Neural progenitor cell (in vitro differentiated cells): ENCODE data around the gene EME1.

ENCODE experiments used
- EZH2phosphoT487 ChIP-seq: fragments of 200-600 bp; sonication (generic); IDR thresholded peaks from 2 replicates; pipeline ENCODE4 v1.6.1; 2017; ENCODE audit warnings: antibody characterized with exemption
- TF ChIP-seq, protein P1 (sequence below): fragments of 200-600 bp; sonication (generic); IDR thresholded peaks from 2 replicates; pipeline ENCODE4 v1.5.1; 2017; ENCODE audit warnings: antibody characterized with exemption, mild to moderate bottlenecking

DNA sequence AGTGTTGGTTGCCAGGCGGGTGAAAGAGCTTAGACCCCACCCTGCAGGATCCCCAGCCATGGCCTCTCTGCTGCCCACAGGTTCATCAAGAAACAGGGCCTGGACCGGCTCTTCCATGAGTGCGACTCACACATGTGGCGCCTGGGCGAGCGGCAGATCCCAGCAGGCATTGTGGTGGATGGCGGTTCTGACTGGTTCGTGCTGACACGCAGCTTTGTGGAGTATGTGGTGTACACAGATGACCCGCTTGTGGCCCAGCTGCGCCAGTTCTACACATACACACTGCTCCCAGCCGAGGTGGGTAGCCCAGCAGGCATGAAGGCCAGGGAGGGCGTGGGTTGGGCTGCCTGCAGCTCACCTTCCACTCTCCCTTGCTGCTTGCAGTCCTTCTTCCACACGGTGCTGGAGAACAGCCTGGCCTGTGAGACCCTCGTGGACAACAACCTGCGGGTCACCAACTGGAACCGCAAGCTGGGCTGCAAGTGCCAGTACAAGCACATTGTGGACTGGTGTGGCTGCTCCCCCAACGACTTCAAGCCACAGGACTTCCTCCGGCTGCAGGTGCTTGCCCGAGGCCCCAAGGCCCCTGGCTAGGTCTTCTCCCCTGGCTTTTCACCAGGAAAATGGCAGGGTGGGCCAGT lies 17.2 kb upstream of the EME1 start:
- TF ChIP-seq, protein P1, sequence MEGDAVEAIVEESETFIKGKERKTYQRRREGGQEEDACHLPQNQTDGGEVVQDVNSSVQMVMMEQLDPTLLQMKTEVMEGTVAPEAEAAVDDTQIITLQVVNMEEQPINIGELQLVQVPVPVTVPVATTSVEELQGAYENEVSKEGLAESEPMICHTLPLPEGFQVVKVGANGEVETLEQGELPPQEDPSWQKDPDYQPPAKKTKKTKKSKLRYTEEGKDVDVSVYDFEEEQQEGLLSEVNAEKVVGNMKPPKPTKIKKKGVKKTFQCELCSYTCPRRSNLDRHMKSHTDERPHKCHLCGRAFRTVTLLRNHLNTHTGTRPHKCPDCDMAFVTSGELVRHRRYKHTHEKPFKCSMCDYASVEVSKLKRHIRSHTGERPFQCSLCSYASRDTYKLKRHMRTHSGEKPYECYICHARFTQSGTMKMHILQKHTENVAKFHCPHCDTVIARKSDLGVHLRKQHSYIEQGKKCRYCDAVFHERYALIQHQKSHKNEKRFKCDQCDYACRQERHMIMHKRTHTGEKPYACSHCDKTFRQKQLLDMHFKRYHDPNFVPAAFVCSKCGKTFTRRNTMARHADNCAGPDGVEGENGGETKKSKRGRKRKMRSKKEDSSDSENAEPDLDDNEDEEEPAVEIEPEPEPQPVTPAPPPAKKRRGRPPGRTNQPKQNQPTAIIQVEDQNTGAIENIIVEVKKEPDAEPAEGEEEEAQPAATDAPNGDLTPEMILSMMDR, result no peak
- TF ChIP-seq EZH2phosphoT487, result no peak
